ENCODE measurements around the gene OTUD3.
"Not testable (repeated sequence)": the region's sequence is repeated elsewhere in the genome, so short reads cannot be mapped to it uniquely, and the experiment has no call there.

Gene OTUD3

GRCh38 chr1:19869929-19870328 lies 12.3 kb upstream of the OTUD3 start:
- DNase-seq: no peak

GRCh38 chr1:19872190-19872589 lies 10.0 kb upstream of the OTUD3 start:
- no peak for DNase-seq

GRCh38 chr1:19877181-19877750 lies 4.9 kb upstream of the OTUD3 start:
- no peak for DNase-seq

- DNase-seq: no peak
These were observed 4.2 kb upstream of the OTUD3 start for GRCh38 chr1:19877821-19878636.

GRCh38 chr1:19878637-19878985 lies 3.6 kb upstream of the OTUD3 start:
- no peak for DNase-seq

- no peak for DNase-seq
These were observed 3.0 kb upstream of the OTUD3 start for GRCh38 chr1:19879227-19879626.

GRCh38 chr1:19879661-19880060 lies 2.5 kb upstream of the OTUD3 start:
- no peak for DNase-seq

GRCh38 chr1:19880841-19881240 lies 1.4 kb upstream of the OTUD3 start:
- not testable (repeated sequence) for DNase-seq

- DNase-seq: no peak
These were observed 2.1 kb downstream of the OTUD3 start for GRCh38 chr1:19884312-19884711.

- DNase-seq: no peak
These were observed 3.6 kb downstream of the OTUD3 start for GRCh38 chr1:19885821-19886220.

- no peak for DNase-seq
These were observed 5.9 kb downstream of the OTUD3 start for GRCh38 chr1:19888112-19888511.

GRCh38 chr1:19889656-19890055 lies 7.5 kb downstream of the OTUD3 start:
- no peak for DNase-seq

- DNase-seq: no peak
These were observed 9.9 kb downstream of the OTUD3 start for GRCh38 chr1:19892129-19892528.

- no peak for DNase-seq
These were observed 10.5 kb downstream of the OTUD3 start for GRCh38 chr1:19892628-19893168.

GRCh38 chr1:19893687-19894086 lies 11.5 kb downstream of the OTUD3 start:
- DNase-seq: no peak

GRCh38 chr1:19894218-19894617 lies 12.0 kb downstream of the OTUD3 start:
- no peak for DNase-seq

- DNase-seq: no peak
These were observed 19.5 kb downstream of the OTUD3 start for GRCh38 chr1:19901653-19902052.

GRCh38 chr1:19903621-19904020 lies 21.4 kb downstream of the OTUD3 start:
- DNase-seq: no peak

- no peak for DNase-seq
These were observed 25.3 kb downstream of the OTUD3 start for GRCh38 chr1:19907456-19907855.

- no peak for DNase-seq
These were observed 27.2 kb downstream of the OTUD3 start for GRCh38 chr1:19909392-19909791.

- no peak for DNase-seq
These were observed 27.8 kb downstream of the OTUD3 start for GRCh38 chr1:19909971-19910370.

GRCh38 chr1:19910650-19911049 lies 28.5 kb downstream of the OTUD3 start:
- no peak for DNase-seq

GRCh38 chr1:19918057-19918456 lies 35.9 kb downstream of the OTUD3 start:
- peak; percentile 91 for DNase-seq

GRCh38 chr1:19920132-19920710 lies 38.0 kb downstream of the OTUD3 start:
- DNase-seq: no peak
